ENCODE data around the gene FANCI. TPM values are rescaled to one million over a fixed set of nuclear protein-coding genes. Genes with fewer than 3 reads are reported as not detected.

Gene FANCI
- total and polyA plus RNA-seq, 4 donors = 3.2 to 11.9 (median 6.3) TPM

DNA sequence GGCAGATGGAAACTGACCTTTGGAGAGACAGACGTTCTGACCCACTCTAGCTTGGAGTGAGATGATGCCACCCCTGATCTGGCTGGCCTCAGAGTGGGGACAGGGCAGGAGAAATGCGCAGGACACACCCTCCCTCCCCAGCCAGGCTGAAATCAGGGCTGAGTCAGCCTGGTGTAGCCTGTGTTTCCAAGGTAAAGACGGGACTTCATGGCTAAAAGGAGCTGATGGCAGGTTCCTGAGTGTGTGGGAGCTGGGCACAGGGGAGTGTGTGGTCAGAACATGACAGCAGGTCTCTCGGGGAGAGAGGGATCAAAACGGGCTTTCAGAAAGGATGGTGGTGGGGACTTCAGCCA lies 105.4 kb downstream of the FANCI start:
- no peaks in the 10 kb centered on the region for H3K36me3 ChIP-seq (ENCODE audit: control insufficient read depth in 4 of 4, insufficient read depth in 4 of 4, low read length in 4 of 4)
- TF ChIP-seq, protein P1, sequence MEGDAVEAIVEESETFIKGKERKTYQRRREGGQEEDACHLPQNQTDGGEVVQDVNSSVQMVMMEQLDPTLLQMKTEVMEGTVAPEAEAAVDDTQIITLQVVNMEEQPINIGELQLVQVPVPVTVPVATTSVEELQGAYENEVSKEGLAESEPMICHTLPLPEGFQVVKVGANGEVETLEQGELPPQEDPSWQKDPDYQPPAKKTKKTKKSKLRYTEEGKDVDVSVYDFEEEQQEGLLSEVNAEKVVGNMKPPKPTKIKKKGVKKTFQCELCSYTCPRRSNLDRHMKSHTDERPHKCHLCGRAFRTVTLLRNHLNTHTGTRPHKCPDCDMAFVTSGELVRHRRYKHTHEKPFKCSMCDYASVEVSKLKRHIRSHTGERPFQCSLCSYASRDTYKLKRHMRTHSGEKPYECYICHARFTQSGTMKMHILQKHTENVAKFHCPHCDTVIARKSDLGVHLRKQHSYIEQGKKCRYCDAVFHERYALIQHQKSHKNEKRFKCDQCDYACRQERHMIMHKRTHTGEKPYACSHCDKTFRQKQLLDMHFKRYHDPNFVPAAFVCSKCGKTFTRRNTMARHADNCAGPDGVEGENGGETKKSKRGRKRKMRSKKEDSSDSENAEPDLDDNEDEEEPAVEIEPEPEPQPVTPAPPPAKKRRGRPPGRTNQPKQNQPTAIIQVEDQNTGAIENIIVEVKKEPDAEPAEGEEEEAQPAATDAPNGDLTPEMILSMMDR (IDR thresholded peaks at IDR 0.05; ENCODE audit: control extremely low read depth, extremely low read depth) = no peak
- no peak overlapping the region for H3K4me3 ChIP-seq
- no peaks in the 10 kb centered on the region for H3K4me1 ChIP-seq (ENCODE audit: control insufficient read depth in 5 of 5, insufficient read depth in 5 of 5, low read length in 5 of 5)
- ATAC-seq (ENCODE audit: insufficient read depth, low FRiP score) = no peak
- no peak overlapping the region for H3K9ac ChIP-seq (ENCODE audit: insufficient read depth in 1 of 2, low read length in 2 of 2)
- H3K9me3 ChIP-seq (ENCODE audit: control insufficient read depth in 4 of 4, insufficient read depth in 3 of 4, low read length in 3 of 4) = peaks cover 0 to 5% (median 0%) of the 10 kb centered on the region in 4 donors
- peaks cover 8 to 21% (median 10%) of the 10 kb centered on the region in 3 donors for H3K27me3 ChIP-seq (ENCODE audit: control insufficient read depth in 3 of 3, insufficient read depth in 3 of 3, low read length in 2 of 3)
- WGBS, 2 donors = 69 to 89% methylated on average over 5 of the region's 5 CpGs
- no peak overlapping the region for H3K27ac ChIP-seq (ENCODE audit: low read depth in 1 of 2, low read length in 1 of 2)
- no peak for DNase-seq

DNA sequence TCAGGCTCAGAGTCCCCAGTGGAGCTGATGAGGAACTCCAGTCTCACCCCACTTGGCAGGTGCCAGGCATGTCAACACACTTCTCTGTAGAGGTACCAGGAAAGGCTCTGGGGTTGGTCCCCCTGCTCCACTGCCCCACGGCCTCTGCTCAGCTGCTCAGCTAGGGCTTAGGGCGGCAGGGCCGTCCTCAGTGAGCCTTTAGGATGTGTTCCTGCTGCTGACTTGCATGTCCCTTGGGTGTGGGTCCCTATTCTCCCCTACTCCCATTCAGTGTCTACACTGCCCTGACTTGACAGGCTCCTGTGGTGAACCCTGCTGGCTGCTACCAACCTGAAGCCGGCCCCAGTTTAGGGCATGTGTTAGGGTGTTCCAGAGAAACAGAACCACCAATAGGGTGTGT lies 108.7 kb downstream of the FANCI start:
- Histone ChIP-seq H3K9ac (ENCODE audit: insufficient read depth in 1 of 2, low read length in 2 of 2) (no peak overlapping the region), H3K36me3 (ENCODE audit: control insufficient read depth in 4 of 4, insufficient read depth in 4 of 4, low read length in 4 of 4) (no peaks in the 10 kb centered on the region), H3K4me1 (ENCODE audit: control insufficient read depth in 5 of 5, insufficient read depth in 5 of 5, low read length in 5 of 5) (no peaks in the 10 kb centered on the region), H3K27ac (ENCODE audit: low read depth in 1 of 2, low read length in 1 of 2) (no peak overlapping the region), H3K27me3 (ENCODE audit: control insufficient read depth in 3 of 3, insufficient read depth in 3 of 3, low read length in 2 of 3) (peaks cover 6 to 14% (median 8%) of the 10 kb centered on the region in 3 donors), H3K4me3 (no peak overlapping the region), H3K9me3 (ENCODE audit: control insufficient read depth in 4 of 4, insufficient read depth in 3 of 4, low read length in 3 of 4) (peaks cover 0 to 5% (median 0%) of the 10 kb centered on the region in 4 donors)
- no peak for ATAC-seq (ENCODE audit: insufficient read depth, low FRiP score)
- TF ChIP-seq, protein P1 (IDR thresholded peaks at IDR 0.05; ENCODE audit: control extremely low read depth, extremely low read depth) = no peak
- 59 to 70% methylated on average over 4 of the region's 4 CpGs for WGBS, 2 donors
- no peak for DNase-seq

DNA sequence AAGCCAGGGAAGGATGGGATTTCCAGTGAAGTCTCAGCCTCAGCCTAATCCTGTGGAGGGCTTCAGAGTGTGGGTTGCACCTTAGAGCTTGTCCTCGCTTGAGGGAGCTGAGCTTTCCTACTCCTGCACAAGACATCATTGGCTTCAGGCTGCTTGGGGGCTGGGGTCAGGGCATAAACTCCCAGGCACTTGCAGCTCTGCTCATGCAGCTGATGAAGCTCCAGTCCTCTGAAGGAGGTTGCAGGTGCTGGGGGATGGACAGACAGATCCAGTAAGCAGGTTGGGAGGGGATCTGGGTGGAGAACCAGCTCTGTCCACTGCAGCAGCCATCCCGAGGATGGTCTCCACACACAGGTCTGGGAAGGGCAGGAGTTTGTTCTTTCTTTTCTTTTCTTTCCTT lies 110.2 kb downstream of the FANCI start:
- WGBS, 2 donors = 73 to 79% methylated on average over 2 of the region's 2 CpGs
- no peak for DNase-seq
- no peaks in the 10 kb centered on the region for H3K4me1 ChIP-seq (ENCODE audit: control insufficient read depth in 5 of 5, insufficient read depth in 5 of 5, low read length in 5 of 5)
- no peaks in the 10 kb centered on the region for H3K36me3 ChIP-seq (ENCODE audit: control insufficient read depth in 4 of 4, insufficient read depth in 4 of 4, low read length in 4 of 4)
- TF ChIP-seq, protein P1 (IDR thresholded peaks at IDR 0.05; ENCODE audit: control extremely low read depth, extremely low read depth) = no peak
- peaks cover 0 to 5% (median 0%) of the 10 kb centered on the region in 4 donors for H3K9me3 ChIP-seq (ENCODE audit: control insufficient read depth in 4 of 4, insufficient read depth in 3 of 4, low read length in 3 of 4)
- no peak for ATAC-seq (ENCODE audit: insufficient read depth, low FRiP score)
- no peak overlapping the region for H3K9ac ChIP-seq (ENCODE audit: insufficient read depth in 1 of 2, low read length in 2 of 2)
- no peak overlapping the region for H3K4me3 ChIP-seq
- peaks cover 8 to 25% (median 13%) of the 10 kb centered on the region in 3 donors for H3K27me3 ChIP-seq (ENCODE audit: control insufficient read depth in 3 of 3, insufficient read depth in 3 of 3, low read length in 2 of 3)
- H3K27ac ChIP-seq (ENCODE audit: low read depth in 1 of 2, low read length in 1 of 2) = no peak overlapping the region

Data from lung (tissue), 12 donors.